Stimulated activated CD8-positive, alpha-beta memory T cell treated with anti-CD3 and anti-CD28 coated beads, Interleukin-2, amount 100 ng/mL, for 48 hours (primary cell): ENCODE measurements around the gene LARGE1.
"Not testable (repeated sequence)": the region's sequence is repeated elsewhere in the genome, so short reads cannot be mapped to it uniquely, and the experiment has no call there.

Experiments
- DNase-seq, 2 donors: peaks; one replicate each; pipeline ENCODE4 v3.0.0-alpha.2; 2020; ENCODE audit warnings: low read depth in 2 of 2

The LARGE1 gene

GRCh38 chr22:33477120-33478111, 442.9 kb downstream of the LARGE1 start:
- DNase-seq = no peak

DNA sequence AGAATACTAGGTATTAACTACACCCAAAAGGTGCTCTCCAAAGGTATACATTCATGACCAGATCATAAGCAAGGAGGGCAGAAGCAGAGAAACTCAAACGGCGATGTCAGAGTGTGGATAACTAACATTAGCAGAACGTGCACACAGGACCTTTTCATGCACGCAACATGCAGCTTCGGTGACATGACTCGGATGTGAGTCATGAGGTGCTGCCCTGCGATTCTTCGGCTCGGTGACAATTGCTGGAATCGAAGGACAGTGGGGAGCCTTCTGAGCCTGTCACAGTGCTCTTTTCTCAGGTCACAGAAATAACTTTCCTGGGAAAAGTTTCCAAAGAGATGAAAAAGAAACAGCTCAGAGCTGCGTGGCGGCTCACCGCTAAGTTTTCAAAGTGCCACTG, 443.6 kb downstream of the LARGE1 start:
- DNase-seq = no peak

DNA sequence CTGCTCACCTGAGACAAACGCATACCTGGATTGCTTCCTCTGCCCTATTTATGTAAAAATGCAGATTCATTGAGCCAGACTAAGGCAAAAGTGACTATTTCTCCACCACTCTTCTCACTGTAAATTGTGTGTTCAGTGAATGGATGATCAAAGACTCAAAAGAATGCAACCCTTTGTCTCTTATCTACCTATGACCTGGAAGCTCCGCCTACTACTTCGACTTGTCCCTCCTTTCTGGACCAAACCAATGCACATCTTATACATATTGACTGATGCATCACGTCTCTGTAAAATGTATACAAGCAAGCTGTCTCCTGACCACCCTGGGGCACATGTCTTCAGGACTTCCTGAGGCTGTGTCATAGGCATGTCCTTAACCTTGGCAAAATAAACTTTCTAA, 444.1 kb downstream of the LARGE1 start:
- no peak for DNase-seq

DNA sequence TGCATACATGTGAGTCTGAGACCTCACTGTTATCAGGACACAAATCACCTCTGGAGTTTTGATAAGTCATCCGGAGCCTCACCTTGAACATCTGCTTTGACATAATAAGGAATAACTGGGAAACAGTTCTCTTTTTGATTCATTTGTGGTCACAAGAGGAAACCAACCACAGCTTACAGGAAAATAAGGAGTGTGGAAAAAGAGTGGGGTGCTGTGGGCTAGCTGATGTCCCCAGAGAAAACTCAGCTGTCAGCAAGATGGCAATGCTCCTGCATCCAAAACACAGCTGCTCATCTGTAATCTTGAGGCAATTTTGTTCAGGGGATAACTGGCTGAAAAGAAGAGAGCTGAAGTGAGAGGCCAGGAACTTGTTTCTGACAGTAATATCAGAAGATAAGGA, 445.7 kb downstream of the LARGE1 start:
- no peak for DNase-seq

GRCh38 chr22:33472462-33473344, 447.6 kb downstream of the LARGE1 start:
- DNase-seq = no peak

DNA sequence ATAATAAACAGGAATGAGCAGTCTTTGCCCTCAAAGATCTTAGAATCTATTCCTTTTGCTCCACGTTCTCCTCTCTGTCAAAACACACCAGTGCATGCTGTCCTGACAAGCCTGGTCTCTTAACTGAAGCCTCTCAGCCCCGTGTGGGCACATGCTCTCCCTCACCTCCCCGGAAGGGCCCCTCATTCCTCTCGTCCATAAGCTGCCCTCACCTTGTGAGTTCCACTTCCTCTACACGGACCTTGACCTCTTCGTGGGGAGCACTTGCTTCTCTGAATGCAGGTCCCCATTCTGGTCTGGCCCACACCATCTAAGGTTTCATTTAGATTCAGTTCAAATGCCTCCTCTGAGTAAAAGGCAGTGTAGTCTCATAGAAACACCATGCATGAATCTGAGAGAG, 449.8 kb downstream of the LARGE1 start:
- no peak for DNase-seq

DNA sequence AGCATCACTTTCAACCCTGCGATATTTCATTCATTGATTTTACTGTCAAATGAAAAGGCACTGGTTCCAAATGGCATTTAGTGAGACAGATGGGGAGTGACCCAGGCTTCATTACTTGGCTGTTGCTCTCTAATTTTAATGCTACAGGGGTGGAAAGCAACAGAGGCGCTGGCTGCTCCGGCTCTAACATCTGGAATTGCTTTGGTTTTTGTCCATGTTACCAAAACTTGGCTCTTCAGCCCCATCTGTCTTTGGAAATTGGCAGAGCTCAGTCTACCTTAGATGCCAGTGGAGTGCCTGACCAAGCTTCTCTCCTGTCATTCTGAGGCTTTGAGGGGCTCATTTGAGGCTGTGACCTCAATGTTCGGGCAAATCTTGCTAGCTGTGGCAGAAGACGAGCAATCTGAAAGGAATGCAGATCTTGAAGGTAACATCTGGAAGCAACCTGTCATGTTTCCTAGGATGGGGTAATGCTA, 452.6 kb downstream of the LARGE1 start:
- DNase-seq = no peak

- no peak for DNase-seq
Observed at GRCh38 chr22:33467080-33467479, 453.2 kb downstream of the LARGE1 start.

DNA sequence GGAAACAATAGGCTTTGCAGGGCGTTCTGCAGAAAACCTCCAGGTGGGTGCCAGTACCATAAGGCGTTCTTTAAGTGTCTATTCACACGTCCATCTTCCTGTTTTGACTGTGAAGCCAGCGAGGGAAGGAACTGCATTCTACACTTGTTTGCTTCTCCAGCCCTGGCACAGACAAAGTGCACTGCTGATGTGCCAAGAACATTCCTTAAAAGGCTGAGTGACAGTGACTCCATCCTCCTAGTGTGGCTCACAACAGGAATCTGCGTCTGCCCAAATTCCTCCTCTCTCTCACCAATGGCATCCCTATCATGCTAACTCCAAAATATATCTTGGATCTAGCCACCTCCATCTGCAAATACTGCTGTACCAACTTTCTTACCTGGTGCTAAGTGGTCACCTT, 454.7 kb downstream of the LARGE1 start:
- DNase-seq = no peak

DNA sequence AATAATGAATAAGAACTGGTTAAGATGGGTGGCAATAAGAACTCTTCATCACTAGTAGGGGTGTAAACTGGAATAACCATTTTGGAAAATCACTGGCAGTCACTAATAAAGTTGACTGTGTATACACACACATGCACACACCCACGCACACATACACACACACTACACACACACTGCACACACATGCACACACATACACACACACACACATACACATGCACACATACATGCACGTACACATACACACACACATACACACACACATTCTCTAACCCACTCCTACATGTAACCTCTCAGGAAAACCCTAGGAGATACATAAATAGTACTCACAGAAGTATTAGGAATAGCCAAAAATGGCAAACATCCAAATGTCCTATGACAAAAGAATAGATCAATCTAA, 455.6 kb downstream of the LARGE1 start:
- DNase-seq = no peak

GRCh38 chr22:33461698-33462434, 458.4 kb downstream of the LARGE1 start:
- DNase-seq = no peak

DNA sequence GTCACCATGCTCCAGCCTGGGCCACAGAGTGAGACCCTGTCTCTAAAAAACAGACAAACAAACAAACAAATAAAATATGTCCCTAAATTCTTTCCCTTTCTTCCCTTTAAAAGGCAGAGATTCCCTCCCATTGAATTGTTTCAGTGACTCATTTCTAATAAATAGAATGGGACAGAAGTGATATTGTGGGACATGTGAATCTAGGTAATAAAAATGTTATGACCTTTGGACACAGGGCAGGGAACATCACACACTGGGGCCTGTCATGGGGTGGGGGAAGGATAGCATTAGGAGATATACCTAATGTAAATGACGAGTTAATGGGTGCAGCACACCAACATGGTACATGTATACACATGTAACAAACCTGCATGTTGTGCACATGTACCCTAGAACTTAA, 459.0 kb downstream of the LARGE1 start:
- not testable (repeated sequence) for DNase-seq

DNA sequence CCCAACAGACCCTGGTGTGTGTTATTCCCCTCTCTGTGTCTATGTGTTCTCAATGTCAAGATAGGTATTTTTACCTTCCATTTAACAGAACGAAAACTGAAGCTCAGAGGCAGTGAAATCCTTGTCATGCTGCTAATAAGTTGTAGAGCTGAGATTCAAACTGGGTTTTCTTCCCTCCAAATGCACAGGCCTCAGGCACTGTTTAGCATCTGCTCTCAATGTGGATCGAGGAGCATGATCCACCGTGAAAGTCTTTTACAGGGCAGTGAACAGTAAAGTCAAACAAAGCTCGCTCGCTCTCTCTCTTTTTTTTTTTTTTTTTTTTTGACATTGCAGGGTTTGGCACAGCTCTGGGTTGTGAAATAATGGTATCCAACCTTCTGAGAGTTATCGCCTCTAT, 461.1 kb downstream of the LARGE1 start:
- DNase-seq = no peak

- no peak for DNase-seq
Observed at GRCh38 chr22:33456511-33456910, 463.8 kb downstream of the LARGE1 start.

DNA sequence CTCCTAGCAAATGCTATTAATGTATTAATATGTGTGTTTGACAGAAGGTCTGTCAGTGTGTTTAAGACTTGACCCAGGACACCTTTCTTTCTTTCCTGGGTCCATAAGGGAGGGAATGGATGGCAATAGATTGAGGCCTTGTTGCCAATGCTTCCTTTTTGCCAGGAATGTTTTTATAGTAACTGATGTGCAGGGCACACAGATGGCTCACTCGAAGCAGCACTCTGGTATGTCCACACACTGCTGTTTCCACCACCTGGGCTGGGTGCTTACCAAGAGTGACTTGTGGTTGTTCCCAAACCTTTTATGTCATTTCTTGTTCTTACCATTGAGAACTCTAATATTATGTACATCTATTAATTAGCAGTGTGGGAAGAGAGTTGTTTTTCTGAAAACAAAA, 465.2 kb downstream of the LARGE1 start:
- no peak for DNase-seq

DNA sequence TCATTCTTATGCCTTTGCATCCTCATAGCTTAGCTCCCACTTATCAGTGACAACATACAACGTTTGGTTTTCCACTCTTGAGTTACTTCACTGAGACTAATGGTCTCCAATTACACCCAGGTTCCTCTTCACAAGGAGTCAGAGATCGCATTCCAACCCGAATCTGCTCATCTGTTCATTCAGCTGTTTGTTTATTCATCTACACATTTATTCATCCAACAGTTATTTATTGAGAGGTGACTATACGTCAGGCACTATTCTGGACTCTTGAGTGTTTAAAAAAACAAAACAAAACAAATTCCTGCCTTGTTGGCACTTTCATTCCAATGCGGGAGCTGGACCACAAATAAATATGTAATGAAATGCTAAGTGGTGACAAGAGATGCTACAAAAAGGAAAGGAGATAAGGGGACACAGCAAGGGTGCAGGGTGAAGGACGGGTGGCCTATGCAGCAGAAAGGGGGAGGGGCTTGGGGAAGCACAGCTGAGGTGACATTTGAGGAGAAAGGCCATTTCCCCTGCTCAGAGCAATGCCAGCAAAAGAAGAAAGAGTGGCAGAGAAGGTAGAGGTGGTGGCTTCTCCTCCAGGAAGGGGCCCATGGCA, 468.3 kb downstream of the LARGE1 start:
- no peak for DNase-seq

DNA sequence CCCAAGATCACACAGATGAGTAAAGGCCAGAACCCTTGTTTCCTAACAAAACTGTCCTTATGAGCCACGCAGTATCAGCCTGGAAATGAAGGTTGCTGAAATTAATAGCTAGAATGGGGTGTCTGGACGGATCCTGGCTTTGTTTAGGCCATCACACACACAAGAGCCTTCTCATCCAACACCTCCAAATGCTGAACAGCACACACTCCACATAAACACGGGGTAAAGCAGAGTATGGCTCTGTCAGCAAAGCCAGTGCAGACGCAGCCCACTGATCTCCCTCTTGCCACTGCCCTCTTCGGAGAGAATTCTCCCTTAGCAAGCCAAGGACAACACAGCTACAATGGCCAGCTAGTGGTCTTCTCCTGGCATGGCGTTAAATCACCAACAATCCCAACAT, 469.5 kb downstream of the LARGE1 start:
- DNase-seq = no peak

DNA sequence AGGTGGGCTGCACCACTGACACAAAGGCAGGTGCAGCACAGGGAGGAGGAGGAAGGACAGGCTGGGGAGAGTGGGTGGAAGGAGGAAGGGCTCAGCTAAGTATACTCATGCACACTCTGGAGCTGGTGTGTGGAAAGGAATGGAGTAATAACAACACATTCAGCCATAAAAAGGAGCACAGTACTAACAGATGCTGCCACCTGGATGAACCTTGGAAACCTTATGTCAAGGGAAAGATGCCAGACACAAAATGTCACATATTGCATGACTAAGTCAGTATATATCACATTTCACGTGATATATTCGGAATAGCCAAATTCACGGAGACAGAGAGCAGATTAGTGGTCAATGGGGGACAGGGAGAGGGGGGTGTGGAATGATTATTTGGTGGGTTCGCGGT, 472.5 kb downstream of the LARGE1 start:
- no peak for DNase-seq

DNA sequence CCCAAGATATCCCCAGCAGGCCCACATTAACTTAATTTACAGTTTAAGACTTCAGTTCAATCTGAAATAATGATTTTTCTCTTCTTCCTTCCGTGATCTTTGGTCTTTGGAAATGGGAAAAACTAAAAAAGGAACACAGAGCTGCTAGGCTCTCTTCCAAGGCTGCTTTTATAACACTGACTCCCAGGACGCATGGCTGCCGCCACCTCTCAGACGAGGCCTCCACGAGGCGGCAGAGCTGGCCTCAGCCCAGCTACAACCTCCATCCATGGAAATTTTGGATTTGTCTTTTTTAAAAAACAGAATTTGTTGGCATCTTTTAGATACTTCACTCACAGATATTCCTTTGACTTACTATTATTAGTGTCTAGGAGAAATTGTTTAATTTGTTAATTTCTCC, 476.6 kb downstream of the LARGE1 start:
- no peak for DNase-seq

DNA sequence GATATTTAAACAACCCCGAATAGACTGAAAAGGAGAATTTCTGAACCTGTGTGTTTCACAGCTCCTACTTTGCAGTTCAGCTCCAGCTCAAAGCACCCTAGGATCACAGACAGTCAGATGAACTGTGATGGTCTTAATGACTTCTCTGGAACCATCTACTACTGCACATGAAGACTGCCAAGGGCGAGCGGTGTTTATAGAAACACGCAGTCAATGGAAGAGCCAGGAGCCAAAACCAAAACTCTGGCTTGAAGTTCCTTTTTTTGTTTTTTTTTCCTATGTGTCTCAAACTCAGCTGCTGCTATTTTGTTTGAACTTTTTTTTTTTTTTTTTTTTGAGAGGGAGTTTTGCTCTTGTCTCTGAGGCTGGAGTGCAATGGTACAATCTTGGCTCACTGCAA, 479.5 kb downstream of the LARGE1 start:
- no peak for DNase-seq

- no peak for DNase-seq
Observed at GRCh38 chr22:33438273-33438672, 482.0 kb downstream of the LARGE1 start.
